ENCODE measurements around the gene GRIPAP1. TPM values are rescaled to one million over a fixed set of nuclear protein-coding genes. Genes with fewer than 3 reads are reported as not detected.
A peak's percentile ranks its signal among the peaks of the same experiment; 100 is the strongest.

GRIPAP1 gene
- polyA plus RNA-seq, 6 donors from 2014 or later, result 9.3 to 26.8 (median 13.6) TPM

DNA sequence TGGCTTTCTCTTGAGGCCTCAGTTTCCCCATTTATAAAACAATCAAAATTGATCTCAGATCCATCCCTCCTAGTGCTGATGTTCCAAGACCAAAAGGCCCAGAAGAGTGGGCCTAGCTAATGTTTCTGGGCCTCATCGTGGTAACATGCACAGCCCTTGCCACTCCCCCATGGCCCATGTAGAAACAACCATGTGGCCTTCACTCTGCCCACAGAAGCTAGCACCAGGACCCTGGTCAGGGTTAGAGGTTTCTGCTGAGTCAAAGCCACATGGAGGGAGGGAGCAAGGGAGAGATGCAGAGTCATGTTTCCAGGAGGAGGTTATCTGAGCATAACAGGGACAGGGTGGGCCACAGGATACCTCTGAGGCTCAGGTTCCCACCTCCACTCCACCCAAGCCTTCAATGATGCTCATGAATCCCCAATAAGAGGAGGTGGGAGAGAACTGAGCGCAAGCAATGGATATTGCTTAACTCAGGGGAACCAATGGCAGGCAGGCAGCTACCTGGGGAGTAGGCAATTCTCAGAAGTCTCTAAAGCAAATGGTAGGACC, 61.6 kb downstream of the GRIPAP1 start:
- H3K4me1 Mint-ChIP-seq, result peaks cover 65 to 92% (median 69%) of the 10 kb centered on the region in 3 donors
- H3K27me3 Mint-ChIP-seq, result no peaks in the 10 kb centered on the region

DNA sequence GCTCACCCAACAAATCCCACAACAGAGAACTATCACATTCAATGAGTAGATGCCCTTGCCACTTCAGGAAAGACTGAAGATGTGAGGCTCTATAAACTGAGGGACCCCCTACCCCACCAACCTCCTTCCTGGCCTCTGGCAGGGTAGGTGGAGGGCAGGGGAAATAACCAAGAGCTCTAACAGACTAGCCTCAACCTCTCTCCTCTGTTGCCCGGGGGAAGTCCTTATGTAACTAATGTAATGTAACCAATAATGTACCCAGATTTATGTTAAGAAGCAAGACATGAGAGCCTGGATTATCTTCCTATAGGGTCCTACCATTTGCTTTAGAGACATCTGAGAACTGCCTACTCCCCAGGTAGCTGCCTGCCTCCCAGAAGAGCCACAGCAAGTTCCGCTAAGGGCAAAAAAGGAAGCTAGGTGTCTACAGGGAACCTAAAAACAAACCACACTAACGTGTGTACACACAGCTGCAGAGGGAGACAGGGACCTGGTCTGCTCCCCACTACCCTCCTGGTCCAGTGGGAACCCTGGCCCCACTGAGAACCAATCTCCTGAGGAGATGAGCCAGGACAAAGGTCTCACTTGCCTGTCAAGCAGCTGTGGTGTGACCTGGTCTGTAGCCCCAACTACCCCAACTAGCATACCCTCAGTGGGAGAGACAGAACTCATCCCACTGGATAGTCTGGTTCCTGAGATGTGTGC, 62.4 kb downstream of the GRIPAP1 start:
- DNase-seq, result peak; percentile 63
- H3K4me1 Mint-ChIP-seq, result peaks cover 73 to 95% (median 78%) of the 10 kb centered on the region in 3 donors
- H3K36me3 Mint-ChIP-seq, result peaks cover 4 to 6% of the 10 kb centered on the region in 2 donors
- ATAC-seq (ENCODE audit: low read depth in 2 of 2), result peak; percentile 20 to 29
- peak overlapping the region; percentile 64 to 96 (median 82) for H3K4me3 Mint-ChIP-seq
- no peaks in the 10 kb centered on the region for H3K27me3 Mint-ChIP-seq
- H3K27ac Mint-ChIP-seq, result peak overlapping the region; percentile 97 to 100 (median 100)
- H3K9me3 Mint-ChIP-seq, result peaks cover 0 to 2% (median 0%) of the 10 kb centered on the region in 7 donors

More for the DNA sequence above, 61.6 kb downstream of the GRIPAP1 start:
- peaks cover 0 to 6% of the 10 kb centered on the region in 2 donors for H3K36me3 Mint-ChIP-seq
- H3K4me3 Mint-ChIP-seq, result peak overlapping the region; percentile 5 to 91 (median 77)
- ATAC-seq (ENCODE audit: low read depth in 2 of 2), result no peak
- DNase-seq, result no peak
- no peaks in the 10 kb centered on the region for H3K9me3 Mint-ChIP-seq
- peak overlapping the region; percentile 97 to 100 (median 100) for H3K27ac Mint-ChIP-seq

DNA sequence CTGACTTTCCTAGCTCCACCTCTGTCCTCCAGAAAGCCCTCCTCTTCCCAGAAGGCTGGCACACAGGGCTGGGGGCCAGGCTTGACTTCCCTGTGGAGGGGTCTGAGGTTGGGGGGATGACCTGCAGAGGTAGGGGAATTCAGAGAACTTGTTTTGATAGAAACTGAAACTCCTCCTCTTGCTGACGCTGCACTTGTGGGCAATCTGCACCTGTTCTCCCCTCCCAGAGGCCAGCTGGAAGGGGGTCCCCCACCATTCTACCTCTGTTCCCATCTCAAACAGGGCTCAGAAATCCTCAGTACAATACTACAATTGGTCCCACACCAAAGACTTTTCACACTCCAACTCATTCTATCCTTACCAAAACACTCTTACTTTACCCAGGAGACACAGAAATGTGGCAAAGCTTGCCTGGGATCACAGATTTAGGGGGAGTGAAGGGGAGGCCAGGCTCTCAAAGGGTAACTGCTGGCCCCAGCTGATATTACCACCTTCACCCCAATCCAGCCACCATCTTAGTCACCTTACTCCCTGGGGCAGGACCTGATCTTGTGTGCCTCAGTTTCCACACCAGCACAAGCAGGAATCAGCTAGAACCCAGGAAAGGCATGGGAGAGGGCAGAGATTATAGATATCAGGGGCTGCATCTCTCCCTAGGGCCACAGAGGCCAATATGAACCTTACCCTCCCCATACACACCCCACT, 63.2 kb downstream of the GRIPAP1 start:
- Mint-ChIP-seq H3K36me3 (peaks cover 6 to 10% of the 10 kb centered on the region in 2 donors), H3K4me1 (peaks cover 75 to 95% (median 81%) of the 10 kb centered on the region in 3 donors)

DNA sequence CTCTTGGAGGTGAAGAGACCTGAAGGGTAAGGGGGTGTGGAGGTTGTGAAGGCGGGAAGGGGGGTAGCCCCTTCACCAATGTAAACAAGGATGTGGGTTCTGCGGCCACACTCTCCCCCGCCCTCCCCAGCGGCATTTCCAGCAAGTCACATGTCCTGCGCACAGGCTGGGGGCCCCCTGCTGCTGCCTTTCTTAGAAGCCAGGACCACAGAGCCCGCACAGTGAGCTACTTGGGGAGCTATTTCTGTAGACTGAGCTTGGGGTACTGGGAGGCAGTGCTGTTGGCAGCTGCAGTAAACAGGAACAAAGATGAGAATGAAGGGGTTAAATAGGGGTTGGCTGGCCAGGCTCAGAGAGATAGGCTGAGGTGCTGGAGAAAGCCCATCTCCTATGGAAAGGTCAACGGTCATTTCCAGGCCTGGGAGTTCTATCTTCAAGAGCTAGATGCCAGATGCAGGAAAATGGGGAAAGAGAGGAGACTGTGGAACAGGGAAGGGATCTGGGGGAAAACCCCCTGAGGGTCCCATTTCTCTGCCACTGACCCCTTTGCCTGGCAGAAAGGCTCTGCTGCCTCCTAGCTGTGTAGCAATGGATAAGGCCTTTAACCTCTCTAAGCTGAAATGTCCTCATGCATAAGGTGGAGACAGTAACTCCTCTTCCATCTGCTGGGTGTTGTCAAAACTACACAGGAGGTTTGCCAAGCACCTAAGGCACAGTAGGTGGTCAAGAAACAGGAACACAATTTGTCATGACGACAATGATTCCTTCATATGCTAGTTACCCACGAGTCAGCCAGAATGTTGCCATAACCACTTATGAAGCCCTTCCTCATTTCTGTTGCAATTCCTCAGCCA, 64.8 kb downstream of the GRIPAP1 start:
- Mint-ChIP-seq H3K27ac (peak overlapping the region; percentile 97 to 100 (median 100)), H3K4me3 (peak overlapping the region; percentile 80 to 96 (median 84)), H3K27me3 (no peaks in the 10 kb centered on the region), H3K9me3 (peaks cover 0 to 3% (median 0%) of the 10 kb centered on the region in 7 donors), H3K36me3 (peaks cover 6 to 14% of the 10 kb centered on the region in 2 donors), H3K4me1 (peaks cover 78 to 95% (median 78%) of the 10 kb centered on the region in 3 donors)
- DNase-seq (peak; percentile 91), ATAC-seq (ENCODE audit: low read depth in 2 of 2) (peak; percentile 61 to 63)

More for the DNA sequence above, 63.2 kb downstream of the GRIPAP1 start:
- ATAC-seq (ENCODE audit: low read depth in 2 of 2) (peak; percentile 46 to 50), DNase-seq (peak; percentile 90)
- Mint-ChIP-seq H3K4me3 (peak overlapping the region; percentile 74 to 96 (median 83)), H3K27me3 (no peaks in the 10 kb centered on the region), H3K9me3 (peaks cover 0 to 2% (median 0%) of the 10 kb centered on the region in 7 donors), H3K27ac (peak overlapping the region; percentile 97 to 100 (median 100))

DNA sequence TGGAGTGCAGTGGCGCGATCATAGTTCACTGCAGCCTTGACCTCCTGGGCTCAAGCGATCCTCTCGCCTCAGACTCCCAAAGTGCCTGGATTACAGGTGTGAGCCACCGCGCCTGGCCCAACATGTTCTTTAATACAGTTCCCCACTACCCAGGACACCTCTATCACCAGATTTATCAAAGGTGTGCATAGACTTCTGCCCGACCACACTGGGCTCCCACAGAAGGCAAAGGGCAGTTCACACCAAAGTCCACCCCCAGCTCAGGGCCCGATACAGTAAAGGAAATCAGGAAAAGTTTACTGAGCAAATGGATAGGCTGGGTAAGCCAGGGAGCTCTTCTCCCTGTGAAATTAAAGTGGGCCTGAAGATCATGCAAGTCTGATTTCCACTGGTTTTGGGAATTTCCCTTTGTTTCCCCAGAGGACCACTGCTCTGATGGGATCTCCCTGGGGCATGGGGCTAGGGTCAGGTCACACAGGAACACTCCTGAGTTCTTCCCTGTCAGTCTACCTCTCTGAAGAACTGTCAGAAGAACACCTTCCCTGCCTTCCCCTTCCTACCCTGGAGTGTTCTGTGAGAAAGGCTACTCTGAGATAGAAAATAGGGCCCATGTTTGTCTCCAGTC, 65.5 kb downstream of the GRIPAP1 start:
- peaks cover 3 to 14% of the 10 kb centered on the region in 2 donors for H3K36me3 Mint-ChIP-seq
- DNase-seq (no peak), ATAC-seq (ENCODE audit: low read depth in 2 of 2) (no peak)
- H3K4me1 Mint-ChIP-seq, result peaks cover 70 to 88% (median 71%) of the 10 kb centered on the region in 3 donors
- no peaks in the 10 kb centered on the region for H3K27me3 Mint-ChIP-seq
- peaks cover 0 to 3% (median 0%) of the 10 kb centered on the region in 7 donors for H3K9me3 Mint-ChIP-seq
- H3K27ac Mint-ChIP-seq, result peak overlapping the region; percentile 97 to 100 (median 100)
- peak overlapping the region; percentile 80 to 96 (median 84) for H3K4me3 Mint-ChIP-seq

DNA sequence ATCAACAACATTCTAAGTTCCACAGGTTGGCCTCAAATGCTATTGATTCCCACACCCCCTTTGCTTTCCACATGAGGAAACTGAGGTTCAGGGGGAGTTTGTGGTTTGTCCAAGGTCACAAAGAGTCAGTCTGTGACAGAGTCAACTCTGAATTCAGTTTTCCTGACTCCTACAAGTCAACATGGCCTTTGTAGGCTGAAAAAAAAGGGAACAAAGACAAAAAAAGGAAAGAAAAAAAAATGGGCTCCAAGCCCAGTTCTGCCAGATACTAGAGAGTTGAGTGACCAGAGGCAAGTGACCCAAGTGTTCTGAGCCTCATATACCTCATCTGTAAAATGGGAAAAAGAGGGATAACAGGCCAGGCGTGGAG, 66.8 kb downstream of the GRIPAP1 start:
- ATAC-seq (ENCODE audit: low read depth in 2 of 2) (no peak), DNase-seq (no peak)
- Mint-ChIP-seq H3K36me3 (peaks cover 0 to 14% of the 10 kb centered on the region in 2 donors), H3K4me3 (peak overlapping the region in 6 of 8 donors; percentile 29 to 74 (median 61)), H3K4me1 (peaks cover 64 to 76% (median 68%) of the 10 kb centered on the region in 3 donors), H3K27ac (peak overlapping the region; percentile 79 to 100 (median 92)), H3K9me3 (peaks cover 0 to 3% (median 0%) of the 10 kb centered on the region in 7 donors), H3K27me3 (no peaks in the 10 kb centered on the region)

DNA sequence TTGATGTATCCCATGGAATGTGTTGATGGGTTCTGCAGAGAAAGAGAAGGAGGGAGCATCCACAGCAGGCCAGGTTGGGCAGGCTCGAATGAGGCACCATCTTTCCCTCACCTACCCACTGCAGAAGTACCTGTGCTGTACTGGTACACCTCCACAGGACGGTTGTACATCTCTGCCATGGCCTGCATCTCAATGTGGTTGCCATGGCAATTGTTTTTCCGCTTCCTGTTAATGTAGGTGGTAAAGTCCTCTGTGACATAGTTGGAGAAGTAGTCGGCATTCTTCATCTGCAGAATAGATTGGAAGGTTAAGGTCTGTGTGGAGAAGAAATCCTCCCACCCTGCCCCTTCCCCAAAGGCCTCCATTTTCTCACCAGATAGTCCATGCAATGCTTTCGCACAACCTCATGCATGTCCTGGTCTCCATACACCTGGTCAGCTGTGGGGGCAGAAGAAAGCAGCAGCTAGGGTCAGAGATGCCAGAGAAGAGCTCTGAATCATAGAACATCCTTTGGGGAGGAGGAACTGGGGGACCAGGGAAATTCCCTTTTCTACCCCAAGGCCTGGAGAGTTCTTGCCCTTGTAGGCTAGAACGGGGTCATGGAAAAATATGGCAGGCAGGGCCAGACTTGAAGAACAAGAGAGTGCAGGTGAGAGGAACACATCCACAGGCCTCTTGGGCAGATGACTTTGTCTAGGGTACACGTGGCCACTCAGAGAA, 67.3 kb downstream of the GRIPAP1 start:
- peaks cover 0 to 3% (median 0%) of the 10 kb centered on the region in 7 donors for H3K9me3 Mint-ChIP-seq
- H3K4me1 Mint-ChIP-seq, result peaks cover 61 to 70% (median 64%) of the 10 kb centered on the region in 3 donors
- peak overlapping the region; percentile 79 to 100 (median 92) for H3K27ac Mint-ChIP-seq
- DNase-seq, result no peak
- H3K4me3 Mint-ChIP-seq, result peak overlapping the region in 7 of 8 donors; percentile 53 to 77 (median 69)
- peaks cover 0 to 14% of the 10 kb centered on the region in 2 donors for H3K36me3 Mint-ChIP-seq
- ATAC-seq (ENCODE audit: low read depth in 2 of 2), result no peak
- no peaks in the 10 kb centered on the region for H3K27me3 Mint-ChIP-seq

DNA sequence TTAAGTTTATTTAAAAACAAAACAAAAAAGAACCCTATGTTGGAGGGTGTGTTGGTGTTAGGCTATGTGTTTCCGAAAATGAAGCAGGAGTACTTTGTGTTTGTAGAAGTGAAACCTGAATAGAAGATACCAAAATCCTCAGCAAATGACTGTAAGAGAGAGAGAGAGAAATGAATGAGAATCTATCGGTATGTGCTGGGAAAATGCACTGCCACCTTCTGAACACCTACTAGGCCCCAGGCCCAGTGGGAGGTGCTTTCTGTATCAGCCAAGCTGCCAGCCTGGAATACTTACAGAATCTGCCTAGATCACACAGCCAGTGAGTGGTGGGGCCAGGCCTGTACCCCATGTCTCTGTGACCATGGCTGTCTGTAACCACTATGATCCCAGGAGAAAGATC, 68.3 kb downstream of the GRIPAP1 start:
- H3K4me1 Mint-ChIP-seq, result peaks cover 52 to 63% (median 54%) of the 10 kb centered on the region in 3 donors
- ATAC-seq (ENCODE audit: low read depth in 2 of 2), result no peak
- peak overlapping the region; percentile 76 to 100 (median 94) for H3K27ac Mint-ChIP-seq
- no peak for DNase-seq
- no peaks in the 10 kb centered on the region for H3K27me3 Mint-ChIP-seq
- H3K9me3 Mint-ChIP-seq, result peaks cover 0 to 3% (median 0%) of the 10 kb centered on the region in 7 donors
- H3K36me3 Mint-ChIP-seq, result peaks cover 0 to 14% of the 10 kb centered on the region in 2 donors
- H3K4me3 Mint-ChIP-seq, result peak overlapping the region; percentile 57 to 84 (median 68)

DNA sequence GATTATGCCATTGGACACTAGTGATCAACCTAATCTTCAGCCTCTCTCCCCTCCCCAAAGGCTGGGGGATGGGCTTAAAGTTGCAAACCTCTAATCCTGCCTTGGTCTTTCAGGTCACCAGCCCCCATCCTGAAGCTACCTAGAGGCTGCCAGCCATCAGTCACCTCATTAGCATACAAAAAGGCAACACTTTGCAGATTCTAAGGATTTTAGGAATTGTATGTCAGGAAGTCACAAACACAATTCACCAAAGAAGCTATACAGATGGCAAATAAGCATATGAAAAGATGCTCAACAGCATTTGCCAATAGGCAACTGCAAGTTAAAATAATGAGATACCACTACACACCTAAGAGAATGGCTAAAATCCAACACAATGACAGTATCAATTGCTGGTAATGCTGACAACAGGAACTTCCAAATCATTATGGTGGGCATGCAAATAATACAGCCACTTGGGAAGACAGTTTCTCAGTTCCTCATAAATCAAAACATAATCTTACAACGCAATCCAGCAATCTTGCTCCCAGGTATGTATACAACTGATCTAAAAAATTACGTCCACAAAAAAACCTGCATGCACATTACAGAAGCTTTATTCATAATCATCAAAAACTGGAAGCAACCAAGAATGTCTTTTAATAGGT, 74.2 kb downstream of the GRIPAP1 start:
- ATAC-seq (ENCODE audit: low read depth in 2 of 2) (peak; percentile 60 to 74), DNase-seq (no peak)
- Mint-ChIP-seq H3K9me3 (peaks cover 0 to 2% (median 0%) of the 10 kb centered on the region in 7 donors), H3K27me3 (no peaks in the 10 kb centered on the region), H3K4me1 (peaks cover 23 to 47% (median 38%) of the 10 kb centered on the region in 3 donors), H3K27ac (peak overlapping the region in 5 of 6 donors; percentile 4 to 61 (median 56)), H3K4me3 (peak overlapping the region; percentile 16 to 80 (median 48)), H3K36me3 (peaks cover 5 to 8% of the 10 kb centered on the region in 2 donors)

DNA sequence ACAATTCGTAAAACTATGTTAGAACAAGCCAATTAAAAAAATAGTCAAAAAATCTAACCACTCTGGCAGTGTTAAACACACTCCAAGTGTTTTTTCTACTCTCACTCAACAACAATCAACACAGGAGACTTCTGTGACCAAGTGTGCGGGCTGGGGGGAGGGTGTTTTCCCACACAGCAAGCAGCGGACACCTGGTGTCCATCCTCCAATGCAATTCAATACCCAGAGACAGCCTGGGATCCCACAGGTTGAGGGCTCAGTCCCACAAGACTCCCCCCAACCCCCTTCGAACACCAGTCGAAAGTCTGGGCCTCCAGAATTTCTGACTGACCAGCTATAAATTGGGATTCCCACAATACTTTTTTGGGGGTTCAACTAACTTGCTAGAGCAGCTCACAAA, 74.9 kb downstream of the GRIPAP1 start:
- Mint-ChIP-seq H3K36me3 (peaks cover 5 to 8% of the 10 kb centered on the region in 2 donors), H3K27me3 (no peaks in the 10 kb centered on the region), H3K9me3 (peaks cover 0 to 2% (median 0%) of the 10 kb centered on the region in 7 donors), H3K27ac (peak overlapping the region in 3 of 6 donors; percentile 20 to 51 (median 34)), H3K4me3 (peak overlapping the region in 4 of 8 donors; percentile 51 to 80 (median 60)), H3K4me1 (peaks cover 21 to 51% (median 38%) of the 10 kb centered on the region in 3 donors)
- no peak for ATAC-seq (ENCODE audit: low read depth in 2 of 2)
- DNase-seq, result no peak

DNA sequence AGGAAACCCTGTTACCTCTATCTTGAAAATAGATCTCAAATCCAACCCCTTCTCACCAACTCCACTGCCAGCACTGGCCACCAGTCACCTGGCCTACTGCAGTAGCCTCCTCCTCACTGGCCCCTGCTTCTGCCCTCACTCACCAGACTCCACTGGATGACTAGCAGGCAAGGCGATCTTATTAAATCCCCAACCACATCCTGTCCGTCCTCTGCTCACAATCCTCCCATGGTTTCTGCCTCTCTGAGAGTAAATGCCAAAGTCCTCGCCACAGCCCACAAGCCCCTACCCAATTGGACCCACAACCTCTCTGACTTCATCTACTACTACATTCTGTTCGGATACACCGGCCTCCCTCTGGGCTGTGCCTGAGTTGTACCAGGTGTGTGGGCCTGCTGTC, 77.8 kb downstream of the GRIPAP1 start:
- no peaks in the 10 kb centered on the region for H3K27me3 Mint-ChIP-seq
- H3K27ac Mint-ChIP-seq, result peak overlapping the region in 5 of 6 donors; percentile 24 to 87 (median 77)
- peaks cover 5 to 8% of the 10 kb centered on the region in 2 donors for H3K36me3 Mint-ChIP-seq
- H3K4me3 Mint-ChIP-seq, result peak overlapping the region in 3 of 8 donors; percentile 30 to 56 (median 53)
- ATAC-seq (ENCODE audit: low read depth in 2 of 2) (no peak), DNase-seq (no peak)
- peaks cover 0 to 2% (median 0%) of the 10 kb centered on the region in 7 donors for H3K9me3 Mint-ChIP-seq
- peaks cover 35 to 70% (median 49%) of the 10 kb centered on the region in 3 donors for H3K4me1 Mint-ChIP-seq

All from naive B cell (primary cell).